HG02884 (cell line): ENCODE results near the gene CRY2.

Experiments
- ATAC-seq: cut with Tn5 transposase; IDR thresholded peaks from one replicate; pipeline ENCODE4 v1.9.1; 2021; ENCODE audit warnings: mild to moderate bottlenecking, moderate library complexity; ENCODE audit not compliant: unreplicated experiment

The CRY2 gene

DNA sequence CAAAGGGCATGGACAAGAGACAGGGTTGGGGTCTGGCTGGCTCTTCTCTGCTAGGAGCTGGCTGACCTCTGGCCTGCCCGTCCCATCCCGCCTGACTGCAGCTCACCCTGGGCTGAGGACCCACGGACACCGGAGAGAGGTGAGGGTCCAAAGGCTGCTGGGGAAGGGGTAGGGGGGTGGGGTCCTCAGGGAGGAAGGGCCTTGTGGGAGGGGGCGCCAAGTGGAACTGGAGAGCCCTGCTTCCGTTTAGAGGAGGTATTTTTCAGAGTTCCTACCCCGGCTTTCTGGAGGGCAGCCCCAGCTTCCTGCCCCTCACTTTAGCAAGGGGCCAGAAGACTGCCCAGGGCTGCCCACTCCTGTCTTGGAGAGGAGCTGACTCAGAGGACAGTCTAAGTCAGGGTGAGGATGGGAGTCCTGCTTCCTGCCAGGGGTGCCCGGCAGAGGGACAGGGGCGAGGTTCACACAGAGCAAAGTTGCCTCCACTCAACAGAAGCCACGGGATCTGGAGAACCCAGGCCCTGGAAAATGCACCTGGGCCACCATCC is 82.3 kb downstream of the CRY2 start:
- no peak for ATAC-seq

DNA sequence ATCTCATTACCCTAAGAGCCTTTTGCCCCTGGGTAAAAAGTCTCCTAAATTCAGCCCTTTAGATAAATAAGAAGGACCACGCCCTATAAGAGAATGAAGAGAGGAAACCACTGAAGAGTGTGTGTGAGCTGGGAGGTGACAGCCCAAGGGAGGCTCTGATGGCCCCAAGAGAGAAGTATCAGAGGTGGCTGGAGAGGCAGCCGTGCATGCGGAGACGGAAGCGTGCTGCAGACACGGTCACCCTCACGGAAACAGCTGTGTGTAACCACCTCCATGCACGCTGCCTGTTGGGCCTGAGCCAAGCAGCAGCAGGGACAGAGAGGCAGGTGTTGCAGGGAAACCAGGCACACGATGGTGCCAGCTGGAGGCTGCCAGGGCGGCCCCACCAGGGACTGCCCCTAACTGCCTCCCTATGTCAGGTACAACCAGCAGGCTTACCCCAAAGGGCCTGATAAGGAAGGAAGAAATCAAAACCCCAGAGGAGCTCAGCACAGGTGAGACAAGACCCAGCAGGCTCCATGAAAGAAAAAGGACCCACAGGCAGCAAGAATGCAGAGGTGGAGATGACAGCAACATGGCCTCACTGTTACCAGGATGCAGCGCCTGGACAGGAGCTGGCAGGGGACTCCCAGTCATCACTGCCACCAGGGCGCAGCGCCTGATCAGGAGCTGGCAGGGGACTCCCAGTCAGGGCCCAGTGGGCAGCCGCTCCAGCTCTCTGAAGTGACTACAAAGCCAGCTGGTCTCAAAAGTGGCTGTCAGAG is 82.9 kb downstream of the CRY2 start:
- ATAC-seq, result peak; percentile 88

DNA sequence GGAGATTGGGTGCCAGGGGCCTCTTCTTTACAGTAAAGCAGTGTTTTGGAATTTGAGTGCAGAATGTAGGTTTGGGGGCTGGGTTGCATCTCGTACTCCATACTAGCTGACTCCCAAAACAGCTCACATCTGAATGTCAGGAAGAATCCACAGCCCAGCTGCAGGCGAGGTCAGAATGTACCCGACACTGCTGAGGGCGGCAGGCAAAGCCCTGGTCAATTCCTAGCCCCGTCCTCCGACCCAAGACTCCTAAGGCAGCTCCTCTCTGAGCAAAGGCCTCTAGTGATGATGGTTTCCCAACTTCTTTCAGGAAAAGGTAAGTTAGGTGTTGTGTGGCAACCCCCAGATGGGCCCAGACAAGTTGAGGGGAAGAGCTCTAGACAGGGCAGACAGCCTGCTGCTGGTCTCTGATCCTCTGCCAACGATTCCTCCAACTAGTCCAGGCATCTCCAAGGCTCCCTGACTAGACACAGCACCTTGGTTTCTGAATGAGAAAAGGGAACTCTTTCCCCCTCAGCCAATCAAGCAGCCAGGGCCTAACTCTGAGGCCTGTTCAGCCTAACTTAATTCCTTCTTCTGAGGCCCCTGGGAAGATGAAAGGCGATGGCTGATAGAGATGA is 83.8 kb downstream of the CRY2 start:
- ATAC-seq, result no peak

DNA sequence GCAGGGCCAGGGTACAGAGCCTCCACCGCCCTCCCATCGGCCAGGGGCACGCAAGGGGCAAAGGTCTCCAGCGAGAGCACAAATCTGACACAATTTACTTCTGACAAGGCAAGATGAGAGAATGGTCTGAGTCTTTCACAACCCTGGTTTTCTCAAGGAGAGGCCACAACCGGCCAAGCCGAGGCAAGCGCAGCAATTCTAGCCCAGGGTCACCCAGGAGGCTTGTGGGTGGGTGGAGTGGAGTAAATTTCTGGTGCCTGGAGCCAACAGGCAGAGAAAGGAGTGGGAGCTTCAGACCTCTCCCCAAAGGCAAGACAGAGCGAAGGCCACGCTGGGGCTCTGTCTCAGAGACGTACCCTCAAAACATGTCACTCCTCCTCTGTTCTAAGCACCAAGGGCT is 84.5 kb downstream of the CRY2 start:
- ATAC-seq, result no peak

DNA sequence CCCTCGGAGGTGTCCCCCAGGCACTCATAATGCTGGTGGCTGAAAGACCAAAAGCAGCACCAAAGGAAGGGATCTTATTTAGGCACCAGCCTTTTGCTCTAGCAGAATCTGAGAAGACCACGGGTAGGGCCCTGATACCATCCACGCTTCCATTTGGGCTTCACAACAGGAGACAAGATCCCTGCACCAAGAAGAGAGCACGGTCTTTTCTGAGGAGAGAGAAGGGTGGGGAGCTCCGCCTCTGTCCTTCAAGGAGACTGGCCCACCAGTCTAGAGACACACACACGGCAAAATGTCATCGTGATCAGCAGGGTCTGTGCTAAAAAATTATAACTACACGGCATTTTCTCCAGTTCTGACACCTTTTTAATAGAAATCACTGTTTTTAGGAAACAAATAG is 84.9 kb downstream of the CRY2 start:
- no peak for ATAC-seq
